HFF-Myc (cell line): ENCODE results near the gene RNASEH2A.
A peak's percentile ranks its signal among the peaks of the same experiment; 100 is the strongest.

Experiments
- DNase-seq: peaks from one replicate; pipeline ENCODE4 v3.0.0-alpha.2; 2011; ENCODE audit warnings: low read depth; ENCODE audit errors: extremely low read depth
- H3K4me3 ChIP-seq: replicated peaks from 2 replicates; pipeline ENCODE4 v1.5.1; 2011; ENCODE audit warnings: low read depth, mild to moderate bottlenecking, control low read depth, low read length
- CTCF ChIP-seq: IDR thresholded peaks from 2 replicates; pipeline ENCODE4 v1.5.1; 2012; ENCODE audit warnings: mild to moderate bottlenecking, low read depth, low read length, control low read depth; ENCODE audit errors: missing control alignments

RNASEH2A gene

GRCh38 chr19:12789904-12790619 lies 16.3 kb upstream of the RNASEH2A start:
- no peak for TF ChIP-seq CTCF
- no peak for DNase-seq
- H3K4me3 ChIP-seq = peak overlapping the region; percentile 84

- no peak for TF ChIP-seq CTCF
- H3K4me3 ChIP-seq = peak overlapping the region; percentile 84
- DNase-seq = no peak
These were observed 15.6 kb upstream of the RNASEH2A start for GRCh38 chr19:12790628-12791344.

- DNase-seq = peak; percentile 92
These were observed 14.9 kb upstream of the RNASEH2A start, which contains the start of gene JUNB for GRCh38 chr19:12791345-12792050. JUNB (plus strand) TSS chr19:12791486; CDS start chr19:12791772, 286 bp downstream.

GRCh38 chr19:12792051-12792852 lies 14.1 kb upstream of the RNASEH2A start:
- no peak for DNase-seq
- peak overlapping the region; percentile 84 for H3K4me3 ChIP-seq
- no peak for TF ChIP-seq CTCF

More at GRCh38 chr19:12791345-12792050, 14.9 kb upstream of the RNASEH2A start, which contains the start of gene JUNB:
- TF ChIP-seq CTCF = no peak
- H3K4me3 ChIP-seq = peak within 1 kb of the TSS; percentile 84

- DNase-seq = no peak
- no peak for TF ChIP-seq CTCF
- H3K4me3 ChIP-seq = peak overlapping the region; percentile 84
These were observed 13.5 kb upstream of the RNASEH2A start for GRCh38 chr19:12792853-12793289.
